ENCODE measurements around the gene PSMB9.
A peak's percentile ranks its signal among the peaks of the same experiment; 100 is the strongest.
"Not testable (repeated sequence)": the region's sequence is repeated elsewhere in the genome, so short reads cannot be mapped to it uniquely, and the experiment has no call there.

The PSMB9 gene

GRCh38 chr6:32862725-32863124, 8.7 kb downstream of the PSMB9 start:
- Histone ChIP-seq H3K4me3 (no peak overlapping the region), H3K27me3 (no peaks in the 10 kb centered on the region), H3K36me3 (peaks cover 20 to 41% (median 34%) of the 10 kb centered on the region in 11 experiments), H4K20me1 (no peaks in the 10 kb centered on the region), H3K9ac (no peak overlapping the region), H3K9me3 (replicated peaks in 1 of 11) (no peaks in the 10 kb centered on the region), H3K27ac (no peak overlapping the region), H3K4me2 (no peak overlapping the region), H3K4me1 (peaks cover 12 to 44% (median 29%) of the 10 kb centered on the region in 10 experiments)
- TF ChIP-seq Cebpa-rat (IDR thresholded peaks at IDR 0.05), result peak in 3 of 11 experiments; percentile 50 to 65 (median 63); a peak in 4 of 22 replicates

- Histone ChIP-seq H4K20me1 (no peaks in the 10 kb centered on the region), H3K4me1 (peaks cover 14 to 28% (median 22%) of the 10 kb centered on the region in 10 experiments), H3K4me3 (no peak overlapping the region), H3K9ac (0 out of 22 replicates have a peak overlapping the region, but pooled peaks of 1 of the 11 experiments have one; percentile 3), H3K36me3 (peaks cover 0 to 10% (median 4%) of the 10 kb centered on the region in 11 experiments; a peak in 7 of 22 replicates), H3K4me2 (peak overlapping the region in 2 of 11 experiments; percentile 2 to 12; a peak in 1 of 22 replicates), H3K27me3 (no peaks in the 10 kb centered on the region), H3K9me3 (replicated peaks in 1 of 11) (no peaks in the 10 kb centered on the region), H3K27ac (no peak overlapping the region)
- TF ChIP-seq Cebpa-rat (IDR thresholded peaks at IDR 0.05), result no peak
These were observed 11.9 kb downstream of the PSMB9 start for GRCh38 chr6:32865724-32866443.

GRCh38 chr6:32867022-32867477, 13.1 kb downstream of the PSMB9 start:
- no peak for TF ChIP-seq Cebpa-rat (IDR thresholded peaks at IDR 0.05)
- Histone ChIP-seq H4K20me1 (no peaks in the 10 kb centered on the region), H3K4me3 (no peak overlapping the region), H3K9ac (peak overlapping the region in 4 of 11 experiments; percentile 1 to 20 (median 12); a peak in 3 of 22 replicates), H3K4me1 (peaks cover 14 to 28% (median 21%) of the 10 kb centered on the region in 10 experiments), H3K27me3 (no peaks in the 10 kb centered on the region), H3K36me3 (peaks cover 0 to 3% (median 0%) of the 10 kb centered on the region in 11 experiments; a peak in 1 of 22 replicates), H3K9me3 (replicated peaks in 1 of 11) (peaks cover 0 to 2% (median 0%) of the 10 kb centered on the region in 11 experiments; a peak in 2 of 22 replicates), H3K27ac (0 out of 22 replicates have a peak overlapping the region, but pooled peaks of 2 of the 11 experiments have one; percentile 5 to 9), H3K4me2 (peak overlapping the region; percentile 2 to 63 (median 41); a peak in 21 of 22 replicates)

- H3K36me3 ChIP-seq, result peaks cover 0 to 3% (median 0%) of the 10 kb centered on the region in 11 experiments; a peak in 1 of 22 replicates
- H3K4me3 ChIP-seq, result no peak overlapping the region
- H3K27me3 ChIP-seq, result no peaks in the 10 kb centered on the region
- H3K4me2 ChIP-seq, result peak overlapping the region; percentile 2 to 63 (median 41); a peak in 21 of 22 replicates
- peaks cover 0 to 7% (median 1%) of the 10 kb centered on the region in 11 experiments; a peak in 8 of 22 replicates for H3K9me3 ChIP-seq (replicated peaks in 1 of 11)
- H3K4me1 ChIP-seq, result peaks cover 14 to 28% (median 21%) of the 10 kb centered on the region in 10 experiments
- no peaks in the 10 kb centered on the region for H4K20me1 ChIP-seq
- H3K27ac ChIP-seq, result 0 out of 22 replicates have a peak overlapping the region, but pooled peaks of 2 of the 11 experiments have one; percentile 5 to 9
- peak overlapping the region in 3 of 11 experiments; percentile 1 to 20 (median 16); a peak in 3 of 22 replicates for H3K9ac ChIP-seq
- no peak for TF ChIP-seq Cebpa-rat (IDR thresholded peaks at IDR 0.05)
These were observed 13.7 kb downstream of the PSMB9 start for GRCh38 chr6:32867554-32868256.

- no peaks in the 10 kb centered on the region for H3K27me3 ChIP-seq
- no peaks in the 10 kb centered on the region for H4K20me1 ChIP-seq
- peaks cover 0 to 10% (median 4%) of the 10 kb centered on the region in 11 experiments; a peak in 8 of 22 replicates for H3K9me3 ChIP-seq (replicated peaks in 1 of 11)
- no peak overlapping the region for H3K4me2 ChIP-seq
- no peak overlapping the region for H3K27ac ChIP-seq
- no peak for TF ChIP-seq Cebpa-rat (IDR thresholded peaks at IDR 0.05)
- H3K4me3 ChIP-seq, result no peak overlapping the region
- peaks cover 0 to 3% (median 0%) of the 10 kb centered on the region in 11 experiments; a peak in 1 of 22 replicates for H3K36me3 ChIP-seq
- H3K9ac ChIP-seq, result no peak overlapping the region
- H3K4me1 ChIP-seq, result peaks cover 14 to 28% (median 21%) of the 10 kb centered on the region in 10 experiments
These were observed 14.3 kb downstream of the PSMB9 start for GRCh38 chr6:32868257-32868788.

- not testable (repeated sequence) for H3K9ac ChIP-seq, H3K4me1 ChIP-seq, H3K4me2 ChIP-seq, H3K27ac ChIP-seq, H4K20me1 ChIP-seq, H3K27me3 ChIP-seq, H3K4me3 ChIP-seq, H3K36me3 ChIP-seq
- peaks cover 0 to 10% (median 5%) of the 10 kb centered on the region in 11 experiments; a peak in 8 of 22 replicates for H3K9me3 ChIP-seq (replicated peaks in 1 of 11)
These were observed 20.0 kb downstream of the PSMB9 start for GRCh38 chr6:32873947-32874346.

- Histone ChIP-seq H3K27ac (no peak overlapping the region), H3K4me1 (no peaks in the 10 kb centered on the region), H3K27me3 (no peaks in the 10 kb centered on the region), H3K9ac (no peak overlapping the region), H3K4me3 (no peak overlapping the region), H3K36me3 (peaks cover 0 to 5% (median 0%) of the 10 kb centered on the region in 11 experiments; a peak in 3 of 22 replicates), H3K9me3 (replicated peaks in 1 of 11) (peaks cover 0 to 10% (median 6%) of the 10 kb centered on the region in 11 experiments; a peak in 9 of 22 replicates), H4K20me1 (no peaks in the 10 kb centered on the region), H3K4me2 (no peak overlapping the region)
- TF ChIP-seq Cebpa-rat (IDR thresholded peaks at IDR 0.05), result no peak
These were observed 22.6 kb downstream of the PSMB9 start for GRCh38 chr6:32876603-32877002.

GRCh38 chr6:32879691-32880090, 25.7 kb downstream of the PSMB9 start:
- no peak overlapping the region for H3K9ac ChIP-seq

GRCh38 chr6:32880962-32881361, 27.0 kb downstream of the PSMB9 start:
- H3K36me3 ChIP-seq; H3K27ac ChIP-seq; H3K9me3 ChIP-seq (replicated peaks in 1 of 11); H4K20me1 ChIP-seq; H3K27me3 ChIP-seq; H3K4me2 ChIP-seq; H3K9ac ChIP-seq; H3K4me3 ChIP-seq: not testable (repeated sequence)
- H3K4me1 ChIP-seq, result peaks cover 13 to 28% (median 21%) of the 10 kb centered on the region in 10 experiments

More at GRCh38 chr6:32879691-32880090, 25.7 kb downstream of the PSMB9 start:
- H3K4me2 ChIP-seq, result no peak overlapping the region
- no peak for TF ChIP-seq Cebpa-rat (IDR thresholded peaks at IDR 0.05)
- peaks cover 0 to 5% (median 0%) of the 10 kb centered on the region in 11 experiments; a peak in 3 of 22 replicates for H3K36me3 ChIP-seq
- H3K27ac ChIP-seq, result no peak overlapping the region
- no peaks in the 10 kb centered on the region for H3K27me3 ChIP-seq
- H3K4me1 ChIP-seq, result peaks cover 13 to 27% (median 20%) of the 10 kb centered on the region in 10 experiments
- H4K20me1 ChIP-seq, result no peaks in the 10 kb centered on the region
- peaks cover 0 to 3% (median 0%) of the 10 kb centered on the region in 11 experiments; a peak in 1 of 22 replicates for H3K9me3 ChIP-seq (replicated peaks in 1 of 11)
- no peak overlapping the region for H3K4me3 ChIP-seq

Measured in BLaER1 treated with 17β-estradiol and CSF1 and Interleukin-3, amounts not matched to agents 10 nM and 100 nM (cell line).